ENCODE measurements around the gene EEPD1.

- no peak for TF ChIP-seq CTCF (IDR thresholded peaks at IDR 0.05)
- TF ChIP-seq POLR2A (IDR thresholded peaks at IDR 0.05), result no peak
These were observed 165.1 kb downstream of the EEPD1 start for GRCh38 chr7:36318116-36318515.
